Kidney epithelial cell (primary cell): ENCODE results near the gene PAK6. TPM values are rescaled to one million over a fixed set of nuclear protein-coding genes. Genes with fewer than 3 reads are reported as not detected.

ENCODE experiments used
- DNase-seq: peaks from one replicate; pipeline ENCODE4 v3.0.0-alpha.2; 2010; ENCODE audit warnings: low read depth
- H3K27me3 ChIP-seq: 2 replicates; pipeline ENCODE4 v1.6.0; 2011; ENCODE audit warnings: low read length; ENCODE audit not compliant: control insufficient read depth, insufficient read depth
- H3K36me3 ChIP-seq: 2 replicates; pipeline ENCODE4 v1.5.1; 2011; ENCODE audit warnings: low read length; ENCODE audit not compliant: control insufficient read depth, insufficient read depth
- H3K4me3 ChIP-seq: 2 replicates; pipeline ENCODE4 v1.5.1; 2011; ENCODE audit warnings: low read depth, mild to moderate bottlenecking, control low read depth, low read length
- CTCF ChIP-seq: IDR thresholded peaks from 2 replicates; pipeline ENCODE4 v1.5.1; 2011; ENCODE audit warnings: mild to moderate bottlenecking, moderate library complexity, low read length, control low read depth, inconsistent platforms; ENCODE audit not compliant: insufficient read depth, poor library complexity, severe bottlenecking
- total RNA-seq: library from RNA; depleted of rRNA; stranded (reverse); fragments of >200 nt; gene quantifications from 2 replicates; pipeline ENCODE4 v1.2.3, GENCODE V29; 2015

PAK6 gene
- total RNA-seq, 1 donor from 2014 or later: 15.3 TPM

- TF ChIP-seq CTCF: no peak
- Histone ChIP-seq H3K4me3 (no peak overlapping the region), H3K27me3 (peaks cover 73% of the 10 kb centered on the region), H3K36me3 (no peaks in the 10 kb centered on the region)
- DNase-seq: no peak
These were observed 42.9 kb downstream of the PAK6 start for GRCh38 chr15:40281801-40282146.

- H3K27me3 ChIP-seq: peaks cover 74% of the 10 kb centered on the region
- H3K36me3 ChIP-seq: no peaks in the 10 kb centered on the region
- DNase-seq: no peak
- TF ChIP-seq CTCF: peak; percentile 6
- peak overlapping the region; percentile 16 for H3K4me3 ChIP-seq
These were observed 43.4 kb downstream of the PAK6 start for GRCh38 chr15:40282147-40282868.

- Histone ChIP-seq H3K27me3 (peaks cover 68% of the 10 kb centered on the region), H3K36me3 (no peaks in the 10 kb centered on the region), H3K4me3 (peak within 1 kb of the TSS; percentile 16)
- TF ChIP-seq CTCF: no peak
- DNase-seq: no peak
These were observed 44.2 kb downstream of the PAK6 start, which contains the start of gene ANKRD63 for GRCh38 chr15:40282869-40283614. Gene ANKRD63, minus strand, starts transcription at chr15:40283064. Its CDS starts 478 bp downstream, at chr15:40282586.

GRCh38 chr15:40283615-40284300 lies 44.9 kb downstream of the PAK6 start:
- H3K27me3 ChIP-seq: peaks cover 60% of the 10 kb centered on the region
- TF ChIP-seq CTCF: no peak
- no peak overlapping the region for H3K4me3 ChIP-seq
- H3K36me3 ChIP-seq: no peaks in the 10 kb centered on the region
- no peak for DNase-seq

- Histone ChIP-seq H3K4me3 (no peak overlapping the region), H3K27me3 (peaks cover 46% of the 10 kb centered on the region), H3K36me3 (no peaks in the 10 kb centered on the region)
- DNase-seq: no peak
- no peak for TF ChIP-seq CTCF
These were observed 46.3 kb downstream of the PAK6 start for GRCh38 chr15:40285151-40285550.
